Measurements from ENCODE around the gene PSME2. TPM values are rescaled to one million over a fixed set of nuclear protein-coding genes. Genes with fewer than 3 reads are reported as not detected.

PSME2 gene
- total RNA-seq, 1 experiment from 2014 or later: 172 TPM

- CTCF ChIA-PET: no interaction called here
- intact Hi-C loops (cut with micrococcal nuclease; ENCODE audit: unreplicated experiment): loop anchor here (1.0 to 5.0 kb wide), 2 partner anchors 13 to 39 kb away; partner anchors contain the start of genes IPO4 and IRF9
- Histone ChIP-seq H3K27me3 (replicated peaks; ENCODE audit: insufficient read depth, low read depth, low read length, poor library complexity) (no peaks in the 10 kb centered on the region), H3K4me1 (ENCODE audit: insufficient read depth, low read length, poor library complexity, severe bottlenecking) (peaks cover 12% of the 10 kb centered on the region), H3K36me3 (ENCODE audit: insufficient read depth, low read length, poor library complexity, severe bottlenecking) (peaks cover 48% of the 10 kb centered on the region), H3K27ac (ENCODE audit: low read depth, low read length, poor library complexity, severe bottlenecking) (peak overlapping the region; percentile 87), H3K4me3 (ENCODE audit: low read depth, low read length, poor library complexity, severe bottlenecking) (peak overlapping the region; percentile 90), H3K9me3 (ENCODE audit: low read depth, low read length, poor library complexity, severe bottlenecking) (no peaks in the 10 kb centered on the region)
- POLR2A ChIA-PET (ENCODE audit: low non-redundant PET): interaction anchor here (0.6 kb wide), 1 partner anchor 223 kb away, joined by 3 read pairs; no protein-coding TSS in a partner anchor
- TSS peak; percentile 46 for BruUV-seq (replicated peaks)
- TF ChIP-seq EZH2 (IDR thresholded peaks at IDR 0.05; ENCODE audit: borderline replicate concordance, low read depth, low read length, poor library complexity, severe bottlenecking): no peak
- no peak for TF ChIP-seq CTCF (conservative IDR thresholded peaks at IDR 0.05; ENCODE audit: low read depth, low read length)
- no peak for DNase-seq (ENCODE audit: low spot score)
These were observed 1.5 kb upstream of the PSME2 start for GRCh38 chr14:24147761-24148428.

- POLR2A ChIA-PET (ENCODE audit: low non-redundant PET): interaction anchor here (0.5 to 1.0 kb wide), 5 partner anchors 8 to 224 kb away, joined by 3 to 6 read pairs (median 4); partner anchors contain the start of genes DCAF11 and NRL
- peak; percentile 99 for DNase-seq (ENCODE audit: low spot score)
- no peaks in the 10 kb centered on the region for H3K27me3 ChIP-seq (replicated peaks; ENCODE audit: insufficient read depth, low read depth, low read length, poor library complexity)
- TF ChIP-seq EZH2 (IDR thresholded peaks at IDR 0.05; ENCODE audit: borderline replicate concordance, low read depth, low read length, poor library complexity, severe bottlenecking): no peak
- TF ChIP-seq CTCF (conservative IDR thresholded peaks at IDR 0.05; ENCODE audit: low read depth, low read length): no peak
- BruUV-seq (replicated peaks): no TSS peak
- H3K36me3 ChIP-seq (ENCODE audit: insufficient read depth, low read length, poor library complexity, severe bottlenecking): peaks cover 42% of the 10 kb centered on the region
- H3K4me1 ChIP-seq (ENCODE audit: insufficient read depth, low read length, poor library complexity, severe bottlenecking): peaks cover 12% of the 10 kb centered on the region
- peak within 1 kb of the TSS; percentile 87 for H3K27ac ChIP-seq (ENCODE audit: low read depth, low read length, poor library complexity, severe bottlenecking)
- peak within 1 kb of the TSS; percentile 90 for H3K4me3 ChIP-seq (ENCODE audit: low read depth, low read length, poor library complexity, severe bottlenecking)
- CTCF ChIA-PET: interaction anchor here (1.0 kb wide), 1 partner anchor 39 kb away, joined by 3 read pairs; no protein-coding TSS in a partner anchor
- no peaks in the 10 kb centered on the region for H3K9me3 ChIP-seq (ENCODE audit: low read depth, low read length, poor library complexity, severe bottlenecking)
- intact Hi-C loops (cut with micrococcal nuclease; ENCODE audit: unreplicated experiment): loop anchor here (1.0 to 5.0 kb wide), 2 partner anchors 14 to 40 kb away; partner anchors contain the start of genes IPO4 and IRF9
These were observed 759 bp upstream of the PSME2 start, which contains the start of gene RNF31 for GRCh38 chr14:24146978-24147760. Gene RNF31 (plus strand): TSS chr14:24147498. CDS start chr14:24147699, 201 bp downstream.

- Histone ChIP-seq H3K27ac (ENCODE audit: low read depth, low read length, poor library complexity, severe bottlenecking) (peak overlapping the region; percentile 87), H3K36me3 (ENCODE audit: insufficient read depth, low read length, poor library complexity, severe bottlenecking) (peaks cover 30% of the 10 kb centered on the region), H3K27me3 (replicated peaks; ENCODE audit: insufficient read depth, low read depth, low read length, poor library complexity) (no peaks in the 10 kb centered on the region), H3K9me3 (ENCODE audit: low read depth, low read length, poor library complexity, severe bottlenecking) (no peaks in the 10 kb centered on the region), H3K4me1 (ENCODE audit: insufficient read depth, low read length, poor library complexity, severe bottlenecking) (peaks cover 12% of the 10 kb centered on the region), H3K4me3 (ENCODE audit: low read depth, low read length, poor library complexity, severe bottlenecking) (peak overlapping the region; percentile 90)
- intact Hi-C loops (cut with micrococcal nuclease; ENCODE audit: unreplicated experiment): loop anchor here (5.0 kb wide), 1 partner anchor 41 kb away; the partner anchor contains the start of gene IPO4
- TF ChIP-seq CTCF (conservative IDR thresholded peaks at IDR 0.05; ENCODE audit: low read depth, low read length) (no peak), EZH2 (IDR thresholded peaks at IDR 0.05; ENCODE audit: borderline replicate concordance, low read depth, low read length, poor library complexity, severe bottlenecking) (no peak)
- ChIA-PET POLR2A (ENCODE audit: low non-redundant PET) (interaction anchor here (0.6 to 1.0 kb wide), 2 partner anchors 10 to 31 kb away, joined by 3 read pairs; partner anchors contain the start of genes DCAF11, NRL and PSME1), CTCF (interaction anchor here (1.0 kb wide), 1 partner anchor 38 kb away, joined by 3 read pairs; no protein-coding TSS in a partner anchor)
- peak; percentile 33 for DNase-seq (ENCODE audit: low spot score)
- TSS peak; percentile 51 for BruUV-seq (replicated peaks)
These were observed 539 bp downstream of the PSME2 start for GRCh38 chr14:24145690-24146452.

All from A673 (cell line).